HFFc6 (cell line): ENCODE results near the gene CTNNAL1. TPM values are rescaled to one million over a fixed set of nuclear protein-coding genes. Genes with fewer than 3 reads are reported as not detected.
A peak's percentile ranks its signal among the peaks of the same experiment; 100 is the strongest.

Experiments
- DNase-seq: peaks from one replicate; pipeline ENCODE4 v3.0.0-alpha.2; 2018
- H3K27ac Mint-ChIP-seq: 2 replicates; pipeline ENCODE4 v1.8.0; 2020; ENCODE audit warnings: mild to moderate bottlenecking, mixed read lengths
- H3K27me3 Mint-ChIP-seq: 2 replicates; pipeline ENCODE4 v1.8.0; 2021; ENCODE audit warnings: mild to moderate bottlenecking, moderate library complexity, mixed read lengths; ENCODE audit not compliant: insufficient read depth
- H3K36me3 Mint-ChIP-seq: 2 replicates; pipeline ENCODE4 v1.8.0; 2021; ENCODE audit warnings: low read depth, mixed read lengths
- H3K4me1 Mint-ChIP-seq: 2 replicates; pipeline ENCODE4 v1.8.0; 2020; ENCODE audit warnings: low read depth, mixed read lengths
- H3K4me3 Mint-ChIP-seq: 2 replicates; pipeline ENCODE4 v1.8.0; 2020; ENCODE audit warnings: mild to moderate bottlenecking, moderate library complexity, mixed read lengths
- H3K9me3 Mint-ChIP-seq: 2 replicates; pipeline ENCODE4 v1.8.0; 2020; ENCODE audit warnings: mild to moderate bottlenecking, mixed read lengths
- CTCF ChIP-seq: fragments of 200-600 bp; sonication (generic); IDR thresholded peaks from 2 replicates; pipeline ENCODE4 v1.5.0; 2021; ENCODE audit warnings: antibody characterized with exemption, mild to moderate bottlenecking
- total RNA-seq, 6 experiments: library from RNA; stranded (reverse); fragmentation: NEBNext Ultra II Directional; extraction: Animal tissue kit (Norgen Biotek cat#: 25700); gene quantifications; 2 replicates in 1 of 6; 3 replicates in 5 of 6; pipeline ENCODE4 v1.2.3, GENCODE V29; 2021

The CTNNAL1 gene
- total RNA-seq, 6 experiments from 2014 or later, result 95.3 to 112 (median 107) TPM

GRCh38 chr9:108913391-108913790 is 99.9 kb downstream of the CTNNAL1 start:
- no peak for DNase-seq
- peaks cover 24% of the 10 kb centered on the region for H3K36me3 Mint-ChIP-seq
- no peak overlapping the region for H3K4me3 Mint-ChIP-seq
- no peaks in the 10 kb centered on the region for H3K27me3 Mint-ChIP-seq
- no peak for TF ChIP-seq CTCF
- no peaks in the 10 kb centered on the region for H3K9me3 Mint-ChIP-seq
- no peak overlapping the region for H3K27ac Mint-ChIP-seq
- no peaks in the 10 kb centered on the region for H3K4me1 Mint-ChIP-seq

GRCh38 chr9:108911820-108912219 is 101.5 kb downstream of the CTNNAL1 start:
- no peaks in the 10 kb centered on the region for H3K27me3 Mint-ChIP-seq
- no peaks in the 10 kb centered on the region for H3K9me3 Mint-ChIP-seq
- no peak overlapping the region for H3K4me3 Mint-ChIP-seq
- no peak overlapping the region for H3K27ac Mint-ChIP-seq
- DNase-seq, result no peak
- no peaks in the 10 kb centered on the region for H3K4me1 Mint-ChIP-seq
- peaks cover 33% of the 10 kb centered on the region for H3K36me3 Mint-ChIP-seq
- no peak for TF ChIP-seq CTCF

GRCh38 chr9:108910914-108911313 is 102.4 kb downstream of the CTNNAL1 start:
- no peak for TF ChIP-seq CTCF
- Mint-ChIP-seq H3K9me3 (no peaks in the 10 kb centered on the region), H3K27me3 (no peaks in the 10 kb centered on the region), H3K4me1 (no peaks in the 10 kb centered on the region), H3K27ac (peak overlapping the region; percentile 27; the same call in 1 of the 2 replicates), H3K36me3 (peaks cover 35% of the 10 kb centered on the region), H3K4me3 (no peak overlapping the region)
- no peak for DNase-seq

GRCh38 chr9:108910402-108910801 is 102.9 kb downstream of the CTNNAL1 start:
- TF ChIP-seq CTCF, result no peak
- Mint-ChIP-seq H3K36me3 (peaks cover 35% of the 10 kb centered on the region), H3K27me3 (no peaks in the 10 kb centered on the region), H3K27ac (no peak overlapping the region), H3K4me3 (no peak overlapping the region), H3K9me3 (no peaks in the 10 kb centered on the region), H3K4me1 (no peaks in the 10 kb centered on the region)
- DNase-seq, result no peak

GRCh38 chr9:108905494-108905893 is 107.8 kb downstream of the CTNNAL1 start:
- no peaks in the 10 kb centered on the region for H3K4me1 Mint-ChIP-seq
- DNase-seq, result no peak
- H3K27ac Mint-ChIP-seq, result no peak overlapping the region
- no peak for TF ChIP-seq CTCF
- H3K36me3 Mint-ChIP-seq, result peaks cover 36% of the 10 kb centered on the region
- H3K9me3 Mint-ChIP-seq, result no peaks in the 10 kb centered on the region
- H3K4me3 Mint-ChIP-seq, result no peak overlapping the region
- H3K27me3 Mint-ChIP-seq, result no peaks in the 10 kb centered on the region

GRCh38 chr9:108904161-108904560 is 109.1 kb downstream of the CTNNAL1 start:
- Mint-ChIP-seq H3K4me1 (no peaks in the 10 kb centered on the region), H3K9me3 (no peaks in the 10 kb centered on the region), H3K36me3 (peaks cover 32% of the 10 kb centered on the region), H3K27ac (no peak overlapping the region), H3K27me3 (no peaks in the 10 kb centered on the region), H3K4me3 (no peak overlapping the region)
- DNase-seq, result no peak
- no peak for TF ChIP-seq CTCF
